Glomerular endothelial cell (primary cell): Measurements from ENCODE around the gene PTP4A2. TPM values are rescaled to one million over a fixed set of nuclear protein-coding genes. Genes with fewer than 3 reads are reported as not detected.

Source experiments
- DNase-seq: peaks from one replicate; pipeline ENCODE4 v3.0.0-alpha.2; 2011; ENCODE audit warnings: low read depth, low spot score; ENCODE audit errors: extremely low read depth
- total RNA-seq: library from RNA; depleted of rRNA; stranded (reverse); fragments of >200 nt; gene quantifications from 2 replicates; pipeline ENCODE4 v1.2.3, GENCODE V29; 2015

PTP4A2 gene
- total RNA-seq, 1 donor from 2014 or later, result 141 TPM

DNA sequence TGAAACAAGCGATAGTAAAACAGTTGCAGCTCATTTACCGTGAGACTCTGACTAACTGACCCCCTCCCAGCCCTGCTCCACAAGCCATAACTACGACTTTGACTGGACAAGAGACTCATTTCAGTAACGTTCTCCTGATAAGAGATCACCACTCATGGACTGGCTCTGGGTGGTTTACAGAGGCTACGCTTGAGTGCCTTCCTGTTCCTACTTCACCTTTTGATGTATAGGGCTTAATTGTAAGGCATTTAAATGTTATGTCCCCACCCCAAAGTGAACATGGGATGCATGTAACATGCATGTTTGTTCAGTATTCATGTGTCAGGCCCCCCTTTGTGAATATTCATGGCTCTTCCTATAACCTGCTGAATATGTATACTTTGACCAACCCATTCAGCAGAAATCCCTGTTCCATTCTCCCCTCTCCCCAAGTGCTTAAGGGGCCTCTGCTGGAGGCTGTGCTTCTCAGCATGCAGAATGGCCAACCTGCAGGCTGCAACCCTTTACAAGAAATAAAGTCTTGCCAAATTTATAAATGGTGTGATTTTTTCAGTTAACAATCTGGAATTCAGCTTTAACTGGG lies 71.6 kb downstream of the PTP4A2 start:
- no peak for DNase-seq

DNA sequence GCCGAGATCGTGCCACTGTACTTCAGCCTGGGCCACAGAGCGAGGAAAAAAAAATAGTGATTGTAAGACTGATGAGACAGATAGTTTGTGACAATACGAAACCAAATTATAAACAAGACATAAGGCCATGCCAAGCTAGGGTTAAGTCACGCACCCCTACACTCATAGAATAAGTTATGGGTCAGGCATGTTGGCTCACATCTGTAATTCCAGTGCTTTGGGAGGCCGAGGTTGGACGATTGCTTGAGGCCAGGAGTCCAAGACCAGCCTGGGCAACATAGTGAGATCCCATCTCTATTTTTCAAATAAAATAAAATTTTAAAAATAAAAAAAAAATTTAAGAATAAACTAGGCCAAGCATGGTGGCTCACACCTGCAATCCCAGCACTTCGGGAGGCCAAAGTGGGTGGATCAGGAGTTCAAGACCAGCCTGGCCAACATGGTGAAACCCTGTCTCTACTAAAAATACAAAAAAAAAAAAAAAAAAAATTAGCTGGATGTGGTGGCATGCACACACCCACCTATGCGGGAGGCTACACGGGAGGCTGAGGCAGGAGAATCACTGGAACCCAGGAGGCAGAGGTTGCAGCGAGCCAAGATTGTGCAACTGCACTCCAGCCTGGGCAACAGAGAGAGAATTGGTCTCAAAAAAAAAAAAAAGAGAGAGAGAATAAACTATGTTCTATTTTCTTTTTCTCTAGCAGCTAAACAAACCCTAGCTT lies 72.3 kb downstream of the PTP4A2 start:
- DNase-seq, result no peak

DNA sequence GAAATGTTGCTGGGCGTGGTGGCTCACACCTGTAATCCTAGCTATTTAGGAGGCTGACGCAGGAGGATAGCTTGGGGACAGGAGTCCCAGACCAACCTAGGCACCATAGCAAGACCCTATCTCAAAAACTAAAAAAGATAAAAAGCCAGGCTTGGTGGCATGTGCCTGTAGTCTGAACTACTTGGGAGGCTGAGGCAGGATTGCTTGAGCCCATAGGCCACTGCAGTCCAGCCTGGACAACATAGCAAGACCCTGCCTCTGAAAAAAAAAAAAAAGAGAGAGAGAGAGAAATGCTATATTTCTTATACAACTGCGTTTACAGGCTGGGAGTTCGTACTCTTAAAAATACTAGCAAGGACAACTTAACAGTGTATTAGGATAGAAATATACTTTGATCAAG lies 76.1 kb downstream of the PTP4A2 start:
- DNase-seq, result no peak

DNA sequence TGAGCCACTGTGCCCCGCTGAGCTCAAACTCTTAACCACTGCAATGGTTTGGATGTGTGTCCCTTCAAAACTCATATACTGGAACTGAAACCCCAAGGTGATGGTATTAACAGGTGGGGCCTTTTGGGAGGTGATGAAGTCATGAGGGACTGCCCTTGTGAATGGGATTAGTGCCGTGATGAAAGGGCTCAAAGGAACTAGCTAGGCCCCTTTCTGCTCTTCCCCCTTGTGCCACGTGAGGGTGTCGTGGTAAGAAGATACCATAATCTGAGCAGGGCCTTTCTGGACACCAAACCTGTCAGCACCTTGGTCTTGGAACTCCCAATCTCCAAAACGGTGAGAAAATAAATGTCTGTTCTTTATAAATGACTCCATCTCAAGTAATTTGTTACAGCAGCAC lies 76.8 kb downstream of the PTP4A2 start:
- DNase-seq, result no peak

DNA sequence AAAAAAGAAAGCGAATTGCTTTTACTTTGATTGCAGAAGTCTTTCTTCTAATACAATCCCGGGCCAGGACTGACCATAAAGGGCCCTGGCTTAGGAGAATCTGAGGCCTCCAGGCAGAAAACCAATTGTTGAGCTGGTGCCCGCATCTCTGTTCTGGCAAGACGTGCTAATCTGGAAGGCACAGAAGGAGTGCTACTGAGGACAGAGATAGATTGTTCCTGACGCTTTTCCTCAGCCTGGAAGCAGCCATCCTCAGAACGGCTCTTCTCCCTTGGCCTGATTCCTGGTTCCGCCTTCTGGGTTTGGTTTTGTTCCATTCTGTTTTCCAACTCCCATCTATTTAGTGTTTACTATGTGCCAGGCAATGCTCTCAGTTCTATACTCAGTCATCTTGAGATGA lies 77.6 kb downstream of the PTP4A2 start:
- DNase-seq, result no peak

DNA sequence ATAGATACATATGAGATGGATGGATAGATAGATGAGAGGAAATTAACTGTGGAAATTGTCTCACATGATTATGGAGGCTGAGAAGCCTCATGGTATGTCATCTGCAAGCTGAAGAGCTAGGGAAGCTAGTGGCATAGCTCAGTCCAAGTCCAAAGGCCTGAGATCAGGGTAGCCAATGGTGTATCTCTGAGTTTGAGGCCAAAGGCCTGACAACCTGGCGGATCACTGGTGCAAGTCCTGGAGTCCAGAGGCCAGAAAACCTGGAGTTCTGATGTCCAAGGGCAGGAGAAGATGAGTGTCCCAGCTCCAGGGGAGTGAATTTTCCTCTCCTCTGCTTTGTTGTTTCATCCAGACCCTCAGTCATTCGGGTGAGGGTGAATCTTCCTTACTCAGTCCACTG lies 78.4 kb downstream of the PTP4A2 start:
- no peak for DNase-seq

DNA sequence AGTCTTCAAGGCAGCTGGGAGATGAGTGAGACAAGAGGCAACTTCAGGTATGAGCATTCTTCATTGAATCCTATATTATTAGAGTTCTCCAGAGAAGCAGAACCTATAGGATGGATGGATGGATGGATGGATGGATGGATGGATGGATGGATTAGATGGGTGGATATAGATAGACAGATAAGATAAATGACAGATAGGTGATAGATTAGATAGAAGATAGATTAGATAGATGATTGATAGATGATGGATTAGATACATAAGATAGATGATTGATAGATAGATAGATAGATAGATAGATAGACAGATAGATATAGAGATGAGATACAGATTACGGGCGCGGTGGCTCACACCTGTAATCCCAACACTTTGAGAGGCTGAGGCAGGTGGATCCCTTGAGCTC lies 79.1 kb downstream of the PTP4A2 start:
- DNase-seq, result no peak

DNA sequence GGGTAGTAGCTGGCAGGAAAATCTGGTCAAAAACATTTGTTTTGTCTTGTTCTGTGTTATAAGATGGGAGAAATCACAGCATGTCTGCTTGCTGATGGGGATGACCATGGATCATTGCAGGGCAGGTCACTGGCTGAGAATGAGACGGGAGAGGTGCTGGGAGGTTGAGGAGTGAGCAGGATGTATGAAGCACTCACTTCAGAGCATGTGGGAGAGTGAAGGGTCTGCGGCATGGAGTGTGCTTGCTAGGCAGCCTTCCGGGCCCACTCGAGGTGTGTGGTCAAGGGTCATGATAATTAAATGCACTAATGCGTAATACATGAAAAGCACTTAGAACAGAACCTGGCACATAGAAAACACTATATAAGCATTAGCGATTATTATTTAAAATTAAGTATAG lies 80.3 kb downstream of the PTP4A2 start:
- no peak for DNase-seq

Other genes with a start within 250 kb of the PTP4A2 start
- gene COL16A1, start 234.4 kb downstream of the PTP4A2 start, total RNA-seq, result 2.5 and 5.3 TPM in 2 replicates
- 1.6 and 2.6 TPM in 2 replicates for gene ADGRB2, start 174.0 kb downstream of the PTP4A2 start, total RNA-seq
- 48.2 and 70.0 TPM in 2 replicates for gene SPOCD1, start 122.3 kb downstream of the PTP4A2 start, total RNA-seq
- 86.4 and 128 TPM in 2 replicates for gene KHDRBS1, start 75.5 kb upstream of the PTP4A2 start, total RNA-seq
- gene TMEM39B, start 134.6 kb upstream of the PTP4A2 start, total RNA-seq, result 9.5 and 10.3 TPM in 2 replicates
- 50.3 and 51.1 TPM in 2 replicates for gene KPNA6, start 169.7 kb upstream of the PTP4A2 start, total RNA-seq
- gene TXLNA, start 241.3 kb upstream of the PTP4A2 start, total RNA-seq, result 72.3 and 74.8 TPM in 2 replicates